PC-3 (cell line): ENCODE results near the gene RNU5D-1.

ENCODE experiments used
- CTCF ChIP-seq: fragments of 300-600 bp; sonication (generic); conservative IDR thresholded peaks from 2 replicates; pipeline ENCODE4 v1.5.1; 2017; ENCODE audit warnings: antibody characterized with exemption, low read depth, mild to moderate bottlenecking, low read length
- EZH2 ChIP-seq: fragments of 300-600 bp; sonication (generic); IDR thresholded peaks from one replicate; pipeline ENCODE4 v1.6.1; 2017; ENCODE audit warnings: antibody characterized with exemption, mild to moderate bottlenecking, low read length; ENCODE audit not compliant: unreplicated experiment

DNA sequence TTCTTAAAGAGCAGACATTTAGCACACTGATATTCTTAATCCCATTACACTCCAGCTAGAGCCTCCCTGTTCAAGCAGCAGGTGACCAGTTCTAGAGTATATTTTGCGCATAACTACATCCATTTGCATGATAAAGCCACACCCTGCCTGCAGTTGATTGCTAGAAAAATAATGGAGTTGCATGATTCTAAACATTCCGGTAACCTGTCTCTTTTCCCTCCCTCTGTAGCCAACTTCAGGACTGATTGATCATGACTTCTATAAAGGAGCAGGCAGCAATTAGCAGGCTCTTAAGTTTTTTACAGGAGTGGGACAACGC, 41.6 kb downstream of the RNU5D-1 start:
- TF ChIP-seq CTCF (no peak), EZH2 (no peak)
